Gastrocnemius medialis (tissue), 4 donors: Measurements from ENCODE around the gene ADGRV1.

Experiments used
- CTCF ChIP-seq, 5 experiments: fragments of 450-650 bp in 3 of 5; fragments of 200-600 bp in 2 of 5; sonication (generic) in 2 of 5; IDR thresholded peaks in 4 of 5; conservative IDR thresholded peaks in 1 of 5; 1 replicate in 4 of 5; 2 replicates in 1 of 5; pipeline ENCODE4 v1.5.1; 2016 to 2019; ENCODE audit warnings: antibody characterized with exemption in 5 of 5, mild to moderate bottlenecking in 3 of 5, moderate library complexity in 3 of 5
- POLR2A ChIP-seq, 2 donors: fragments of 450-650 bp; IDR thresholded peaks; one replicate each; pipeline ENCODE4 v1.6.1; 2017; ENCODE audit warnings: antibody characterized with exemption in 2 of 2, mild to moderate bottlenecking in 2 of 2, moderate library complexity in 2 of 2

DNA sequence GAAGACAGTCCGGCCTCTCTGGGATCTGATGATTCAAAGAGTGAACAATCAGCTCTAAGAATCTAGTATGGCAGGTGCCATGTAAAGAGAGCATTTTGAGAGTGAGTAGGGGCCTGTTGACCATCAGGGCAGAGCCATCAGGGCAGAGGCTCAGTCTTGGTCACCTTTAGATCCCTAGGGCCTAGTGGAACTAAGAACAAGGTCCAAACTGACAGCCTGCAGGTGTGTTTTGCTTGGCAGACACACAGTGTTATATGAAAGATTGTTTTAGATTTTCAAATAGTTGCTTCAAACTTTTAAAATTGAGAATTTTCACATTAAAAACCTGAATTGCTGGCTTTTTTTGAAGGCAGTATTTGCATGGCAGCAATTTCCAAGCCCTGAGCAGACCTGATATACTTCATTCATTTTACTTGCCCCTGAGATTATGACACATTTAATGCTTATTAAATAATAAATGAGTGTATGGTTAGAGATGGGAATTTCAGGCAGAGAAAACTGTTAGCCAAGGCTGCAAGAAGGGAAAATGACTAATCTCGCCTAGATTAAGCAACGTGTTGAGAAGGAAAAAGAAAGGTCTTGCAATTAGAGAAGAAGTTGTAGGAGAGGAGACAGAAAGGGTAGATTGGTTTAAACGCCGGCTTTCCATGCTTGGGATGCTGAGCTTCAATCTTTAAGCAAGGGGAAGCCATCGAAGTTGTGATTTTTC, 544.9 kb downstream of the ADGRV1 start:
- TF ChIP-seq CTCF (IDR thresholded peaks at IDR 0.05 in 4 of 5, conservative IDR thresholded peaks at IDR 0.05 in 1 of 5) (no peak), POLR2A (IDR thresholded peaks at IDR 0.05) (no peak)
